HG03159 (cell line): Measurements from ENCODE around the gene ACOXL.
A peak's percentile ranks its signal among the peaks of the same experiment; 100 is the strongest.
"Not testable (repeated sequence)": the region's sequence is repeated elsewhere in the genome, so short reads cannot be mapped to it uniquely, and the experiment has no call there.

ENCODE experiments used
- ATAC-seq: cut with Tn5 transposase; IDR thresholded peaks from one replicate; pipeline ENCODE4 v1.9.1; 2021; ENCODE audit warnings: mild to moderate bottlenecking, moderate library complexity; ENCODE audit not compliant: unreplicated experiment

ACOXL gene

DNA sequence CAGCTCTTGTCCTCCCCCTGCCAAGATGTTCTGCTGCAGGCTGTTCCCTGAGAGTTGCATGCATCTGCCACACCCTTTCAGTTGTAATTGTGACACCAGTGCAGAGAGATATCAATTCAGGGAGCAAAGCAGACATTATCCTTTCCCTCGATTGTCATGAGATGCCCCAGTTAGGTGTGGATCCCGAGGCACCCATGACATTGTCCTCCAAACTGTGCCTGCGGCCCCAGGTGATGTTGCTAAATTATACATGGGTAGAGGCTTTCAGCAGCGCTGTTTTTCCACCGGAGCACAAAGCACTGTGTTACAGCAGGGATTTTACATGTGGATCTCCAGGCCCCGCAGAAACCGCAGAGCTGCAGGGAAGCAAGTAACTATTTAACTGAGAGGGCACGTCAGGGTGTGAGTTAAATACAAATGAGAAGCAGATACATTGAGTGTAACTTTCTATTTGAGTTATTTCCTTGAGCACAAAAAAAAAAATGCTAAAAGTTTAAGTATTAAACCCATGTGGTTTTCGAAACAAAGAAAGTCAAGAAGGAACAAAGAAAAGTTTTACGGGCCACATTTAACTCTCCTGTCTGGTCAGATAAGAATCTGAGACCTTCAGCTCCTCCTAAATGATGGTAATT, 298.0 kb downstream of the ACOXL start:
- ATAC-seq, result peak; percentile 64

DNA sequence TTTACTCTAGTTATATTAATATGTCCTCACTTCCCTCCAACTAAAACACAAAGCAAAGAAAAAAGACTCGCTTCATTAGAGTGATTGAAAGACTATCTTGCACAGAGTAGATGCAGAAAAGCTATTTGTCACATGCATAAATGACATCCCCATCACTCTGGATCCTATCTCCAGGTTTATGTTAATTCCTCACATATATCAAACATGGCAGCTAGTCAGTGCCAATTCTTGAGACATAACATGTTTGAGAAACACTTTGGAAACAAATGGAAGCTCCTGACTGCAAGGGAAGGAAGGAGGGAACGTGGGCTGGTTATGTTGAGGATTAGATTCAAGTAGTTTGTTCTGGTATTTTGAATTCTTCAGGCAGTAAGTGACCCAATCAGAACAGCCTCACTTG, 298.6 kb downstream of the ACOXL start:
- ATAC-seq, result no peak

DNA sequence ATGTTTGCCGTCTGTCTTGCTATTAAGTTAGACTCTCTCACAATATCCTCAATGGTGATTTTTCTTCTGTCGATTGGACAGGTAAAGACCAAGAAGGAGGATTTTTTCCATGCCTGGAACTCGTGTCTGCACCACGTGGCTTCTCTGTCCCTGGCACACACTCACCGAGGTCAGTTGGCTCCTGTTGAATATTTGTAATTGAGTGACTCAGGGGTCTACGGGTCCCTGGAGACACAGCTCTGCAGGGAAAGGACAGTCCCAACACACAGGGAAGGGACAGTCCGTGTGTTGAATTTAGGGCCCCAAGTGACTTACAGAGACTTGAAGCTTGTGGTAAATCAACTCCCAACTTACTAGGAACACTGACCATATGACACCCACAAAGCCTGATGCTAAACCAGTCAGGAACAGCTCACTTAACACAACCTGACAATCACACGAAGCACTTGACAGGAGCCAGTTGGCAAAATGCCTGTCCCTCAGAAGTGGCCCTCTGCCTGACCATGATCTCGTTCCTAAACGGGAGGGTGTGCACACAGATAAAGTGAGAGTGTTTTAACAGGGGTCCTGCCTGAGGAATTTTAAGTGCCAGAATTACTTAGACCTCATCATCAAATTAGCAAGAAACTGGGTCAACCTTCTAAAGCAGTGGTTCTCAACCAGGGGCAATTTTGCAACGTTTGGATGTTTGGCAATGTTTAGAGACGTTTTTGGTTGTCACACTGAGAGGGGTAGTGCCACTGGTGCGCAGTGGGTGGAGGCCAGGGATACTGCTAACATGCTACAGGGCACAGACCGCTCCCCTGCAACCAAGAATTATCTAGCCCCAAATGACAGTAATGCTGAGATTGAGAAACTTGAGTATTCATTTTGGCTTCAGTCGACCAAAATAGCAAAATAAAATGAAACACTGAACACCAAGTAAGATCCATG, 299.4 kb downstream of the ACOXL start:
- no peak for ATAC-seq

DNA sequence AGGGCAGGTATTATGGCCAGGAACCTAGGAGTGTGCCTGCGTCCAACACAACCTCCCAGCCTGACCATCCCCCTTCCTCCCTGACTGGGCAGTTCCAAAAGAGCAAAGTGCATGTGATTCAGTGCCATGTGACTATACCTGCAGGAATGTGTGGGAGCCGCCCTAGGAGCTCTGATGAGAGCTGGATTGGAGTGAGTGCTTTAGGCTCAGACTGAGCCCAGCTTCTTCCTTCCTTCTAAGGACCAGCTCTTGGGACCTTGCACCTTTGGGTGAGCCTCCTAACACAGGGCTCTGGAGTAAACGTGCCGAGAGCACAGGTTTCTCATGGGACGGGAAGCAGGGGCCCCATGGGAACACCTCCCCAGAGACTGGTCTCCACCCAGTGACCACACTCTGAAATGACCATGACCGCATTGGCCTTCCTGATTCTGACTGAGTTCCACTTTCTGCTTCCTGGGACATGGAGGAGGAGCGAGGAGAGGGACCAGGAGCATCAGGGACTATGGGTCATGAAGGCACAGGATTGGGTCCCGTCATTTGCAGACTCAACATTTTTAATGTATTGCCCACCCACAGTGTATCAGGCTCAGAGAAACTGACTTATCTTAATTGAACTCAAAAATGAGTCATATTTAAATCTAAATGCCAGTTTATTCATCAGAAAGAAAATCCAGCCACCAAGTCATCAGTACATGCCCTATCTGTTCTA, 300.5 kb downstream of the ACOXL start:
- ATAC-seq, result no peak

DNA sequence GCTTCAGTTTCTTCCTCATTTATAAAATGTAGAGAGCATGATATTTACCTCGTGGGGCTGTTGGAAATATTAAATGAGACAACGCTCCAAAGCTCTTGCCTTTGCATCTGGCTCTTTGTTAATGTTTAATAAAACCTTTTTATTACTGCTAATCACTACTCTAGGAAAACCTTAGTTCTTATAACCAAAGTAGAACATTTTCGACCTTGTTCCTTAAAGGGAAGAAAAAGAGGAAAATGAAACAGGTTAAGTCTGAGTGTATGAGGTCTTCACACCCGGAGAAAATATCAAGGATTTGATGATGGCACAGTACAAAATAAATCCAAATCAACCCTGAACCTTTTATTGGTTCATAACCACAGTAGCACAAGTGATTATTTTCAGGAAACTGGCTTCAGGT, 301.8 kb downstream of the ACOXL start:
- ATAC-seq, result no peak

DNA sequence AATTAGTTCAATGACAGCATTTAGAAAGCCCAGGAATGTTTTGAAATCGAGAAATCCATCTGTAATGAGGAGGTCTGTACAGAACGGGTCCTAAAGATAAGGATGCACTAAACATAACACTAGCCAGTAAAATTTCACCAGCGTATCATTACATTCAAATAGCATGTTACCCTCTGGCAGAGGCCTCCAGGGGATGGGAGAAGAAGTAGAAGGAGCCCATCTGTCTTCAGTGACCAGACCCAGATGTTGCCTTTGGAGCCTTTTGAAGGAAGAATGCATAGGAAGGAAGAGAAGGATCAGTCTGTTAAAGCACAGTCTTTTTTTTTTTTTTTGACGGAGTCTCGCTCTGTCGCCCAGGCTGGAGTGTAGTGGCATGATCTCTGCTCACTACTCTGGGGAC, 302.2 kb downstream of the ACOXL start:
- no peak for ATAC-seq

DNA sequence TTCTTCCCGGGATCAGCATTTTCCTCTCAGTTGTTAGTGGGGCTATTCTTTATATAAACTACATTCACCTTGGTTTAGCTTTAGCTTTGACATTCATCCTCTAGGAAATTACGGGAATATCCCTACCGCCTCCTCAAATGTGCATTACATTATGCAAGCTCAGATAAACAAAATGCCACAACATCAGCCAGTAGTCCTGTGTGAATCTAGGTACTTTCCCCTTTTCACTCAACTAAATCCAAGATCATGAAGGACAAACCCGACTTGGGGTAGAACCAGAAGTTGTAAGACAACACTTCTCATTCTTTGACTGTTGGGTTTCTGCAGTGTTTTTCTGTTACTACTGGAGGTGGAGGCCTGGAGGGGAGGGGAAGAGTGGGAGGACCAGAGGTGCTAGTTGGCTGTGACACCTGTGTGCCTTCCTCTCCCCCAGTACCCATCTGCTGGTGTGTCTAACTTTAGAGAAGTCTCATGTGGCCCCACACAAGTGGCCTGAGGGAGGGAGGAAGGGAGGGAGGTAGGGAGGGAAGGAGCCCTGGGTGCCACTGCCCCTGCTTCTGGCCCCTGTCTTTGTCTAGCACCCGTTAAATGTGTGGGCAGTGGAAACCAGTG, 303.6 kb downstream of the ACOXL start:
- no peak for ATAC-seq

DNA sequence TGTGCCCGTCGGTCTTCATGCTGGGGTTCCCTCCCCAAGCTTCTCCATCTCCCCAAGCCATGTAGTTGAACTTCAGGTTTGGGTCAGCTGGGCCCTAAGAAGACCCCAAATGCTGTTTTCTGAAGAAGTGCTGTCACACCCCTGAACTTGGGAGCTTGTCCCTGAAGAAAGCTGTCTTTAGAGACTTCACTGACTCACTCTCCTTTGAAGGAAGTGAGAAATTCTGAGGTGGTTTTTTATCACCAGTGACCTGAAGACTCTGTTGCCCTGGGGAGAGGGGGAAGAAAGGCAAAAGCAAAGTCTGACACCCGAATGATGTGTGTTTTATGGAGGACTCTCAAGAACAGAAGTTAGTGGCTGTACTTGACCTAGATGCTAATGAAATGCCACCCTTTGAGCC, 304.8 kb downstream of the ACOXL start:
- no peak for ATAC-seq

DNA sequence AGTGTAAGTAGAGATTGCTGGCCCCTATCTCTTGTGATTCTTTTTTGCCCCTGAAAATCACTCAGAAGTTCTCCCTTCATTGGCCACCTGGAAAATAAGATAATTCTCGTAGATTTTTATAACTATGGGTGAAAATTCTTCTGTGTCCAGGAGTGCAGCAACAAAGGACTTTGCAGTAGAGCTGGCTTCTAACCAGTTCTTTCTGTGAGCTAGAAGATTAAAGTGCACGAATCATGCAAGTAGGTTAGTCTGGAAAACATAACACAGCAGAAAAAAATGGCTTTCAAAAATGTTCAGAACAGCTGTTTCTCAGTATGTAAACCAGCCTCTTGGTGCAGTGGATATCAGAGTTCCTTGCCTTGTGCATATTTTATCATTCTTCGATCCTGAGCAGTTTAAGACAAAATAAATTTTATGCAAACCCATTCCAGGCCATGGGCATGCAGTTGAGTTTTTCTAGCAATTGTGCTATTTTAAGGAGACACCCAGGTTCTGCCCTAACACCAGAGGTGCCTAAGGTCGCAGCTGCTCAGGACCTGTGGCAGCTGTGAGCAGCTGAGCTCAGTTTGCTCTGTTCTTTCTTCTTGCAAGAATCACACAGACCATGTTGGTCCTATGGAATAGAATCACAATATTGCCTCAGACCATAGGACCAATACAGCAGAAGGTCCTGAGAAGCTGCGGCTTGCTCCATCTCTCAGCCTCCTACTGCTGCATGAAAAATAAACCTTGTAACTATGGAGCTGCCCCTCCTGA, 307.4 kb downstream of the ACOXL start:
- no peak for ATAC-seq

DNA sequence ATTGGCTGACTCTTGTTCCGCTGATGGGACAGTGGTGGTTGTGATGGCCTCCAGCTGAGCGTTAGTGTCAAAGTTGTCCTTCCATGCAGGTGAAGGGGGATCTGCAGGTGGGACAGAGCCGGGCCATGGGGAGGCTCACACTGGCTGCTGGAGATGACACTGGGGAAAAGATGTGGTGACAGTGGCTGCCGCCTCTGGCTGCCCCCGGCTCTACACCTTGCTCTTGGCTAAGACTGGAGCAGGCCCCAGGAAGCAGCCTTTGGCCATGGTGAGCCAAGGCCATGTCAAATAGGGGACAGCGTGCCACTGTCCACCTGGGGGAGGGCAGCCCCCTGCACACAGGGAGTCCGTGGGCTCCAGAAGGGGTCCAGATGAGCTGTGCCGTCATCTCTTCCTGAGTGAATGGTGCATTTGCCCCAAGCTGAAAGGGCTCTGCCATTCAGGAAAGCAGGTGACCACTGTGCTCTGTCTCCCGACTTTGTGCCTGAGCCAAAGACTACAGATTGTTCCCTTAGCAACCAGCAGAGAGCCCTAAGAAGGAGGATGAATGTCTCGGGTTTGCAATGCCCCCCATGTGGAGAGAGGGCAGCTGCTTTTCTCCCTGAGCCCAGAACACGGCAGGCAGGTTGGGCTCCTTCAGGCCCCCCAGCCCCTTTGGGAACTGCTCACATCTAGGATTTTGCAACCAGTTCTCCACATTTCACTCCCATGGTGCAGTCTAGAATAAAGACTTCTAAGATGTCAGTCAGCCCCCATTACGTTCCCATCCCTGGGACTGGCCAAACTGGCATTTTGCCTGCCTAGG, 309.2 kb downstream of the ACOXL start:
- ATAC-seq, result no peak

DNA sequence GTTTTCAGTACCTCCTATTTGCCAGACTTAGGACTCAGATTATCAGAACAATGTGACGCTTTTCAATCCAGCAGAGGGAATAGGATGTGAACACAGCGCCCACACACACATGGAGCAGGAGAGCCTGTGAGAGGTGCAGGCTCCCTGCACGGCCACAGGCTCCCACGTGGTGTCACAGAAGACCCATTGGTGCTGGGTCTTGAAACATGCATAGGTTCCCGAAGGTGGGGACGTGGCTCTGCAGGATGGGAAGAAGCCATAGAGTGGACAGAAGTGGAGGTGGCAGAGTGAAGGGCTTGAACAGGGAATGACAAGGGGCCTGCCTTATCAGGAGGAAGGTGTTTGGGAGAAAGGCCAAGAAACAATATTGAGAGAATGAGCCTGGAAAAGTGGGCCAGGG, 309.9 kb downstream of the ACOXL start:
- ATAC-seq, result no peak

DNA sequence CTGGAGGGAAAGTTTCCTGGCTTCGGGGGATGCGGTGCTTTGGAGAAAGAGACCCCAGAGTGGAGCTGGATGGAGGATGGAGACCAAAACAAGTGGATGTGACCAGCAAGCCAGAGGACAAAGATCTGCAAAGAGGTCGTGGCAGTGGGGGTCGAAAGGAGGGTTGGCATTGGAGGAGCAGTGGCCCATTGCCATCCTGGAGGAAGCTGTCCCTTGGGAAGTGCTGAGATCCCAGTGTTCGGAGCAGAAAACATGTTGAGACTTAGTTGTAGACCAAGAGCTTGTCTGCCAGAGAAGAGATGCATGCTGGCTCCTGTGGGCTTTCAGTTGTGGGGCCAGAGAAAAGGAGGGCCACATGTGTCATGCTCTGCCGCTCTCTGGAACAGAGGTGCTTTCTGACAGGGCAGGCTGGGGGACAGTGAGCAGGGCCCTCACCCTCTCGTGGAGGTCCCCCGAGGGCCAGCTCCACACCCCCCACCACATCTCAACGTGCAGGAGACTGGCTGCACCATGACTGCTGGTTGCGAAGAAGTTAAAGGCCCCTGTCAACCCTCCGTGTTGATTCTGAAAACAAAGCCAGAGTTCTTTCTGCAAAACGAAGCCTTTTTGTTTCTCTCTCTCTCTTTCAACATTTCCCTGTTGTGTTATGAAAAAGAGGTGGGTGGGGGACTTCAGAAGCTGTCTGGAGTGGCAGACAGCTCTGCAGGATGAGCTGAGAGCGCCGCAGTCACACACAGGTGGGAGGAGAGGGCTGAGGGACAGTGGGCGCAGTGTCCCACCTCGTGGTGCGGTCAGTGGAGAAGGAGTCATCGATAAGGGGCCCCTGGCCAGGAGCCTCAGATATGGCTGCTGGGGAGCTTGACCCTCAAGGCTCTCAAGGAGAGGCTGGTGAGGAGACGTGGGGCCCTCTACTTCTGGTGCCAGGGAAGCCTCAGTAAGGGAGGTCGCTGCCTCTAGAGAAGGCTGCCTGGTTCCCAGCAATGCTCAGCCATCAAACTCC, 310.7 kb downstream of the ACOXL start:
- ATAC-seq, result no peak

DNA sequence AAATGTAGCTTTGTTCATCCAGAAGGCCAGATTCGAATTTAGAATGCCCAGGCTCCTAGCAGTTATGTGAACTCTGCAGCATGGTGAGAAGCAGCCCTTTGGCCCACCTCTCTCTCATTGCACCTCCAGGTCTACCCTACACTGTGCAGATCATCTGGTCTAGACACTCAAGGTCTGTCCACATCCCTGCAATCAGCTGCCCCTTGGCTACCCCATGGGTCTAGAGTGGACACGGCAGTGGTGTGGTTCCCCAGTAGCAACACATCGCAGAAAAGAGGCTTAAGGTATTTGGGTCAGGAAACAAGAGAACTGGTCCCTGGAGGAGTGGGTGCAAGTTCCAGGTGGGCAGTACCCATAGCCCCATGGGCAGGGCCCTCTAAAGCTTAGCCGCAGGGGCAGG, 311.7 kb downstream of the ACOXL start:
- ATAC-seq, result no peak

DNA sequence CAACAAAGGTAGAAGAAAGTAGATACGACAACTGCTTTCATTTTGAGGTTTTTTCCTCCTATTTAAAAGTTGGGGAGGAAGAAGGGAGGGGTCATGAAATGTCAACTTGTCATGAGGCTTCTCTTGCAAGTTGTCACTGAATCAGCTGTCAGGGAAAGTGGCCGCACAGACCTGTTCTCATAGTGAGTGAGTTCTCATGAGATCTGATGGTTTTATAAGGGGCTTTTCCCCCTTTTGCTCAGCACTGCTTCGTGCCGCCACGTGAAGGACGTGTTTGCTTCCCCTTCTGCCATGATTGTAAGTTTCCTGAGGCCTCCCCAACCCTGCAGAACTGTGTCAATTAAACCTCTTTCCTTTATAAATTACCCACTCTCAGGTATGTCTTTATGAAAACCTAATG, 312.9 kb downstream of the ACOXL start:
- ATAC-seq, result not testable (repeated sequence)

DNA sequence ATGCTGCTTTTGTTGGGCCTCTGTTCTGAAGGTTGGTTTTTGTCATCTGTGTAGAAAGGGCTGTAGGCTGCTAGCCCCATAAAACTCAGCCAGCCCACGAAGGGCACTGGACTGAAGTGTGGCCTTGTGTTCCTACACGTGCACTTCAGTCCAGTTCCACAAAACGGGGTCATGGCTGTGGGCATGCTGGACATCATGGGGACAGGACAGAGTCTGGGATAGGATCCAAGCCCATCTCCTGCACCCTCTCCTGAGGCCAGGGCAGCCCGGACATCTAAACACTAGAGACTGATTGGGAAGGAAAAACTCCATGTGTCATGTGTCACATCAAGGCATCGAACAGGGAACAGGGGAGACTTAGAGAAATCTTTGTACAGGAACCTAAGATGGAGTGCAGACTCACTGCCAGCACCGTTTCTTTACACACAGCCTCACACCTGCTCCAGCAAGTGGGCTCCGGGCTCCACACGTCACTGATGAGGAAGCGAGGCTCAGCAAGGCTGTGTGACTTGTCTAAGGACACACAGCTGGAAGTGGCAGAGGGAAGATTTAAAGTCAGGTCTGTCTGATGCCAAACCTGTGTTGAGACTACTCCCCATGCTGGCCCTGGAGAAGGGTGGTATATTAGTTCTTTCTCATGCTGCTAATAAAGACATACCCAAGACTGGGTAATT, 313.5 kb downstream of the ACOXL start:
- ATAC-seq, result no peak

DNA sequence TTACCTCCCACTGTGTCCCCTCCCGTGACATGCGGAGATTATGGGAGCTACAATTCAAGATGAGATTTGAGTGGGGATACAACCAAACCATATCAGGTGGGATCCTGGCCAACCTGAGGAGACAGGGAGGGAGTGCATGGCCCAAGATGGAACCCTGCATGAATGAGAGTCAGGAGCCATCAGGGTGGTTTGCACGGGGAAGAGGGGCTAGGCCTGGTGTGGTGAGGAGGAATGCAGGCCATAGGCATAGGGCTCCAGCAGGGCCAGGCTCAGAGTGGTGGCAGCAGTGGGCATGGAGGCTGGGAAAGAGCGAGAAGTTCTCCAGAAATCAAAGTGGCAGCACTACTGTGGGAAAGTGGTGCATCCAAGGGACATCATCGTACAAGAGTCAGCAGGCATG, 314.3 kb downstream of the ACOXL start:
- ATAC-seq, result no peak

DNA sequence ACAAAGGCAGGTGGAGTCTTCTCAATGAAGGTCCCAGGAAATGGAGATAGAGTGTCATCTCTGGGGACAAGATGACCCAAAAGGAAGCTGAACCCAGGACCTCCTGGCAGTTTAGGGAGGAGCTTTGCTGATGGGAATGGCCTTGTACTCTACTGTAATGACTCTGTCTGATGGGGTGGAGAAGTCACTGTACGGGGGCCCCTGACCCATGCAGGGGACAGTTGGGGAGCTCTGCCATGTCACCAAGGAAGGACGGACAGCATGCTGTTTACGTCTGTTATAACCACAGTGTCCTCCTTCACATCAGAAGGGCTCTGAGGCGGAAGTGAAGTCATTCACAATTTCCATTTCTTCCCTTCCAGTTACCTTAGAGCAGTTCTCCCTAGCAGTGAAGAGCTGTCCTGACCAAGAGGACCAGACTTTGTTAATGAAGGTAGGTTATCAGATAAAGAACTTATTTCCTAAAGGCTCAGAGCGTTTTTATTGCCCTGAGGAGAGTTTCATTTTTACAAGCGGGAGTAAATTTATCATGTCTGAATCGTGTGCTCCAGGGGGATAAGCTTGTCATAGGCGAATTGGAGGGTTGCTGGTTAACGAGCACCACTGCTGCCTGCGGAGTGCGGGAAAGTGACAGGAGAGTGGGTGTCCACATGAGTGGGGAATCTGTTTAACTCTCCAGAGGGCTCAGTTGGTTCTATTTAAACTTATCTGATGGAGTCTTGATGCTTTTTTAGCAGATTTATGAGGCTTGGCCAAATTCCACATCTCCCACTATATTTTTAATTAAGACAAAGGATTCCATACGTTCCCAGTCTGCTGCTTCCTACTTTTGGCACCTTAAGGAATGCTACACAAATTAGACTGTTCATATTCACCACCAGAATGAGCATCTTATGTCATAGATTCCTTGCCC, 316.7 kb downstream of the ACOXL start:
- ATAC-seq, result no peak
